ENCODE results near the gene PDE3B. TPM values are rescaled to one million over a fixed set of nuclear protein-coding genes. Genes with fewer than 3 reads are reported as not detected.
A peak's percentile ranks its signal among the peaks of the same experiment; 100 is the strongest.

The PDE3B gene
- total RNA-seq, 2 donors from 2014 or later, result 9.4 to 11.7 TPM

- no peak for DNase-seq
- Mint-ChIP-seq H3K27me3 (ENCODE audit: insufficient read depth) (peaks cover 2% of the 10 kb centered on the region), H3K9me3 (no peaks in the 10 kb centered on the region), H3K4me3 (no peak overlapping the region), H3K27ac (no peak overlapping the region), H3K36me3 (ENCODE audit: low read depth) (no peaks in the 10 kb centered on the region), H3K4me1 (peaks cover 17% of the 10 kb centered on the region)
- Histone ChIP-seq H3K4me1 (ENCODE audit: control insufficient read depth, insufficient read depth, low read length) (peaks cover 4% of the 10 kb centered on the region), H3K36me3 (ENCODE audit: control insufficient read depth, insufficient read depth, low read length) (no peaks in the 10 kb centered on the region), H3K4me3 (ENCODE audit: low read length) (no peak overlapping the region), H3K27ac (ENCODE audit: low read depth, low read length) (no peak overlapping the region), H3K27me3 (ENCODE audit: control insufficient read depth, insufficient read depth, low read length, poor library complexity, severe bottlenecking) (no peaks in the 10 kb centered on the region), H3K9ac (ENCODE audit: extremely low read depth, low read length, poor library complexity, severe bottlenecking) (no peak overlapping the region), H3K9me3 (ENCODE audit: control insufficient read depth, low read length) (no peaks in the 10 kb centered on the region)
- no peak for TF ChIP-seq CTCF (conservative IDR thresholded peaks at IDR 0.05)
- 97 to 100% methylated on average over 1 to 3 of the region's 3 CpGs for WGBS, 2 experiments (ENCODE audit: insufficient coverage in 1 of 2, insufficient read length in 1 of 2)
Observed at GRCh38 chr11:14653090-14653489, 9.5 kb downstream of the PDE3B start.

- no peak overlapping the region for H3K4me3 Mint-ChIP-seq
- H3K27ac ChIP-seq (ENCODE audit: low read depth, low read length), result no peak overlapping the region
- no peaks in the 10 kb centered on the region for H3K27me3 ChIP-seq (ENCODE audit: control insufficient read depth, insufficient read depth, low read length, poor library complexity, severe bottlenecking)
- peaks cover 4% of the 10 kb centered on the region for H3K4me1 ChIP-seq (ENCODE audit: control insufficient read depth, insufficient read depth, low read length)
- H3K4me3 ChIP-seq (ENCODE audit: low read length), result no peak overlapping the region
- no peak overlapping the region for H3K9ac ChIP-seq (ENCODE audit: extremely low read depth, low read length, poor library complexity, severe bottlenecking)
- H3K9me3 ChIP-seq (ENCODE audit: control insufficient read depth, low read length), result no peaks in the 10 kb centered on the region
- peaks cover 1% of the 10 kb centered on the region for H3K36me3 Mint-ChIP-seq (ENCODE audit: low read depth)
- no peak overlapping the region for H3K27ac Mint-ChIP-seq
- no peak for TF ChIP-seq CTCF (conservative IDR thresholded peaks at IDR 0.05)
- H3K9me3 Mint-ChIP-seq, result no peaks in the 10 kb centered on the region
- 94 to 97% methylated on average over 3 of the region's 3 CpGs for WGBS, 2 experiments (ENCODE audit: insufficient coverage in 1 of 2, insufficient read length in 1 of 2)
- H3K4me1 Mint-ChIP-seq, result peaks cover 13% of the 10 kb centered on the region
- DNase-seq, result no peak
- H3K27me3 Mint-ChIP-seq (ENCODE audit: insufficient read depth), result no peaks in the 10 kb centered on the region
- no peaks in the 10 kb centered on the region for H3K36me3 ChIP-seq (ENCODE audit: control insufficient read depth, insufficient read depth, low read length)
Observed at GRCh38 chr11:14655435-14655834, 11.8 kb downstream of the PDE3B start.

- Mint-ChIP-seq H3K27me3 (ENCODE audit: insufficient read depth) (no peaks in the 10 kb centered on the region), H3K9me3 (peaks cover 12% of the 10 kb centered on the region), H3K4me3 (no peak overlapping the region), H3K27ac (peak overlapping the region; percentile 60), H3K36me3 (ENCODE audit: low read depth) (peaks cover 13% of the 10 kb centered on the region), H3K4me1 (peaks cover 13% of the 10 kb centered on the region)
- no peaks in the 10 kb centered on the region for H3K9me3 ChIP-seq (ENCODE audit: control insufficient read depth, low read length)
- peaks cover 4% of the 10 kb centered on the region for H3K4me1 ChIP-seq (ENCODE audit: control insufficient read depth, insufficient read depth, low read length)
- peak overlapping the region; percentile 2 for H3K4me3 ChIP-seq (ENCODE audit: low read length)
- no peak for TF ChIP-seq CTCF (conservative IDR thresholded peaks at IDR 0.05)
- H3K27me3 ChIP-seq (ENCODE audit: control insufficient read depth, insufficient read depth, low read length, poor library complexity, severe bottlenecking), result no peaks in the 10 kb centered on the region
- 93 to 95% methylated on average over 3 of the region's 4 CpGs for WGBS, 2 experiments (ENCODE audit: insufficient coverage in 1 of 2, insufficient read length in 1 of 2)
- no peak overlapping the region for H3K27ac ChIP-seq (ENCODE audit: low read depth, low read length)
- DNase-seq, result no peak
- no peaks in the 10 kb centered on the region for H3K36me3 ChIP-seq (ENCODE audit: control insufficient read depth, insufficient read depth, low read length)
- no peak overlapping the region for H3K9ac ChIP-seq (ENCODE audit: extremely low read depth, low read length, poor library complexity, severe bottlenecking)
Observed at GRCh38 chr11:14656536-14657457, 13.2 kb downstream of the PDE3B start.
